ENCODE data around the gene ASTN2. TPM values are rescaled to one million over a fixed set of nuclear protein-coding genes. Genes with fewer than 3 reads are reported as not detected.

ASTN2 gene
- total RNA-seq, 1 donor from 2014 or later: 13.6 TPM

GRCh38 chr9:116608064-116608463 is 806.8 kb downstream of the ASTN2 start:
- H3K9me3 Mint-ChIP-seq (ENCODE audit: unreplicated experiment): peaks cover 2% of the 10 kb centered on the region
- H3K4me3 Mint-ChIP-seq (ENCODE audit: unreplicated experiment): no peak overlapping the region

GRCh38 chr9:116605904-116606341 is 808.9 kb downstream of the ASTN2 start:
- no peak overlapping the region for H3K9ac ChIP-seq (ENCODE audit: low read length)
- Mint-ChIP-seq H3K4me3 (ENCODE audit: unreplicated experiment) (no peak overlapping the region), H3K4me1 (ENCODE audit: low read depth, unreplicated experiment) (peaks cover 16% of the 10 kb centered on the region), H3K9me3 (ENCODE audit: unreplicated experiment) (no peaks in the 10 kb centered on the region), H3K27me3 (ENCODE audit: low read depth, unreplicated experiment) (no peaks in the 10 kb centered on the region), H3K36me3 (ENCODE audit: low read depth, unreplicated experiment) (peaks cover 1% of the 10 kb centered on the region), H3K27ac (ENCODE audit: unreplicated experiment) (no peak overlapping the region)
- no peak overlapping the region for H3K27ac ChIP-seq (ENCODE audit: low read depth, low read length)
- TF ChIP-seq EZH2 (IDR thresholded peaks at IDR 0.05; ENCODE audit: insufficient read depth, low read length): no peak
- TF ChIP-seq CTCF (IDR thresholded peaks at IDR 0.05; ENCODE audit: insufficient read depth, low read depth, low read length): no peak
- no peak overlapping the region for H3K4me3 ChIP-seq (ENCODE audit: insufficient read depth, low read depth, low read length)
- H3K9me3 ChIP-seq (ENCODE audit: insufficient read depth, low read depth, low read length): no peaks in the 10 kb centered on the region
- no peaks in the 10 kb centered on the region for H3K79me2 ChIP-seq (ENCODE audit: insufficient read depth, low read length)
- H3K36me3 ChIP-seq (ENCODE audit: insufficient read depth, low read length): no peaks in the 10 kb centered on the region
- no peaks in the 10 kb centered on the region for H4K20me1 ChIP-seq (ENCODE audit: insufficient read depth, low read length)
- FAIRE-seq: no peak
- no peak overlapping the region for H3K4me2 ChIP-seq (ENCODE audit: low read length)
- no peaks in the 10 kb centered on the region for H3K27me3 ChIP-seq (ENCODE audit: insufficient read depth, low read length)
- DNase-seq (ENCODE audit: low read depth): no peak
- no peaks in the 10 kb centered on the region for H3K4me1 ChIP-seq (ENCODE audit: insufficient read depth, low read length)
- no peak overlapping the region for H2AFZ ChIP-seq (ENCODE audit: low read depth, low read length)

More at GRCh38 chr9:116608064-116608463, 806.8 kb downstream of the ASTN2 start:
- Histone ChIP-seq H3K4me3 (ENCODE audit: insufficient read depth, low read depth, low read length) (no peak overlapping the region), H3K36me3 (ENCODE audit: insufficient read depth, low read length) (no peaks in the 10 kb centered on the region), H2AFZ (ENCODE audit: low read depth, low read length) (no peak overlapping the region), H3K27ac (ENCODE audit: low read depth, low read length) (no peak overlapping the region), H3K79me2 (ENCODE audit: insufficient read depth, low read length) (no peaks in the 10 kb centered on the region), H3K27me3 (ENCODE audit: insufficient read depth, low read length) (no peaks in the 10 kb centered on the region), H4K20me1 (ENCODE audit: insufficient read depth, low read length) (no peaks in the 10 kb centered on the region), H3K9me3 (ENCODE audit: insufficient read depth, low read depth, low read length) (no peaks in the 10 kb centered on the region), H3K4me1 (ENCODE audit: insufficient read depth, low read length) (no peaks in the 10 kb centered on the region), H3K4me2 (ENCODE audit: low read length) (no peak overlapping the region), H3K9ac (ENCODE audit: low read length) (no peak overlapping the region)
- peaks cover 7% of the 10 kb centered on the region for H3K36me3 Mint-ChIP-seq (ENCODE audit: low read depth, unreplicated experiment)
- H3K27ac Mint-ChIP-seq (ENCODE audit: unreplicated experiment): no peak overlapping the region
- H3K27me3 Mint-ChIP-seq (ENCODE audit: low read depth, unreplicated experiment): no peaks in the 10 kb centered on the region
- H3K4me1 Mint-ChIP-seq (ENCODE audit: low read depth, unreplicated experiment): peaks cover 16% of the 10 kb centered on the region
- DNase-seq (ENCODE audit: low read depth) (no peak), FAIRE-seq (no peak)
- TF ChIP-seq CTCF (IDR thresholded peaks at IDR 0.05; ENCODE audit: insufficient read depth, low read depth, low read length): no peak

- Histone ChIP-seq H3K27me3 (ENCODE audit: insufficient read depth, low read length) (no peaks in the 10 kb centered on the region), H3K4me1 (ENCODE audit: insufficient read depth, low read length) (no peaks in the 10 kb centered on the region), H3K4me2 (ENCODE audit: low read length) (no peak overlapping the region), H3K79me2 (ENCODE audit: insufficient read depth, low read length) (no peaks in the 10 kb centered on the region), H2AFZ (ENCODE audit: low read depth, low read length) (no peak overlapping the region), H4K20me1 (ENCODE audit: insufficient read depth, low read length) (no peaks in the 10 kb centered on the region), H3K36me3 (ENCODE audit: insufficient read depth, low read length) (no peaks in the 10 kb centered on the region), H3K4me3 (ENCODE audit: insufficient read depth, low read depth, low read length) (no peak overlapping the region), H3K27ac (ENCODE audit: low read depth, low read length) (no peak overlapping the region), H3K9me3 (ENCODE audit: insufficient read depth, low read depth, low read length) (no peaks in the 10 kb centered on the region), H3K9ac (ENCODE audit: low read length) (no peak overlapping the region)
- Mint-ChIP-seq H3K36me3 (ENCODE audit: low read depth, unreplicated experiment) (peaks cover 1% of the 10 kb centered on the region), H3K4me1 (ENCODE audit: low read depth, unreplicated experiment) (peaks cover 16% of the 10 kb centered on the region), H3K27me3 (ENCODE audit: low read depth, unreplicated experiment) (no peaks in the 10 kb centered on the region), H3K27ac (ENCODE audit: unreplicated experiment) (no peak overlapping the region), H3K4me3 (ENCODE audit: unreplicated experiment) (no peak overlapping the region), H3K9me3 (ENCODE audit: unreplicated experiment) (no peaks in the 10 kb centered on the region)
- no peak for DNase-seq (ENCODE audit: low read depth)
- TF ChIP-seq EZH2 (IDR thresholded peaks at IDR 0.05; ENCODE audit: insufficient read depth, low read length) (no peak), CTCF (IDR thresholded peaks at IDR 0.05; ENCODE audit: insufficient read depth, low read depth, low read length) (no peak)
- no peak for FAIRE-seq
Observed at GRCh38 chr9:116605060-116605459, 809.8 kb downstream of the ASTN2 start.
